NCI-H446 treated with DMSO at 0.1 percent for 48 hours (cell line): ENCODE results near the gene THAP7.
A peak's percentile ranks its signal among the peaks of the same experiment; 100 is the strongest.

Experiments used
- DNase-seq: peaks from one replicate; lab custom pipeline; 2025; lab: John Stamatoyannopoulos, UW

Gene THAP7

GRCh38 chr22:20993304-20994127 is 8.4 kb downstream of the THAP7 start:
- DNase-seq: no peak

GRCh38 chr22:20992456-20993303 is 9.2 kb downstream of the THAP7 start:
- no peak for DNase-seq

GRCh38 chr22:20992056-20992442 is 9.9 kb downstream of the THAP7 start:
- no peak for DNase-seq

- DNase-seq: no peak
Observed at GRCh38 chr22:20991252-20992055, 10.5 kb downstream of the THAP7 start.

DNA sequence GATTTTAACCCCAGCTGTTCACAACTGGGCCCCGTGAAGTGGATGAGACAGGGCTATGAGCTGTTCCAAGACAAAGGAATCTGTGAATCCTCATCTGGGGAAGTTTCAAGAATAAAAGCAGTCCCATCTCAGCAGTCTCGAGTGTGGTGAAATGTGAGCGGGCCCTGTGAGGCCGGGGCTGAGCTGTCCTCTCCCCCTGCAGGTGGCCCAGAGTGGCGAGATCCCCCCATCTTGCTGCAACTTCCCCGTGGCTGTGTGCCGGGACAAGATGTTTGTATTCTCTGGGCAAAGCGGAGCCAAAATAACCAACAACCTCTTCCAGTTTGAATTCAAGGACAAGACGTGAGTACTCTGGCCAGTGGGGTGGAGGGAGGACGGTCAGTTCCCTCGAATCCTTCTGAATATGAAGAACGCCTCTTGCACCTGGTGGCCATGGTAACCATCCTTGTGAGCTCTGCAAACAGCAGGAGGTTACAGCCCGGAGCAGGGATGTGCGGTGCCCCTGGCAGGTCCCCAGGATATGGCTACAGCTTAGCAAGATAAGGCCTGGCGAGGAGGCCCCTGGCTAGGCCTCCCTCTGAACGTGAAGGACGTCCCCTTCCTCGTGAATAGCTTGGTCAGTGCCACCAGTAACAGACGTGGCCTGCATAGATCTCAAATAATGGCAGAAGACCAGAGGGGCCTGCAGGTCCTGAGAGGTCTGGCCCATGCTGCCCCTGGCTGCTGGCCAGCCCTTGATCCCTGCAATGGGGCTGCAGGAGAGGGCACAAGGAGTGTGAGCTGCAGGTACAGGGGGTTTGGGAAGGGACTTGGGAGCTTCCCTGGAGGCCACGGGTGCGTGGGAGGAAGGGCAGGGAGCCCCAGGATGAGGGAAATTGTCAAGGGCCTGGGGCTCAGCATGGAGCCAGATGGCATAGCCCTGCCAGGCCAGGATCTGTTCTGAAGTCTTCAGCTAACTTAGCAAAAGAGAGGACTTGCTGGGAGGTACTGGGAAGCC is 11.4 kb downstream of the THAP7 start:
- DNase-seq: no peak

- DNase-seq: no peak
Observed at GRCh38 chr22:20989323-20990138, 12.4 kb downstream of the THAP7 start.

DNA sequence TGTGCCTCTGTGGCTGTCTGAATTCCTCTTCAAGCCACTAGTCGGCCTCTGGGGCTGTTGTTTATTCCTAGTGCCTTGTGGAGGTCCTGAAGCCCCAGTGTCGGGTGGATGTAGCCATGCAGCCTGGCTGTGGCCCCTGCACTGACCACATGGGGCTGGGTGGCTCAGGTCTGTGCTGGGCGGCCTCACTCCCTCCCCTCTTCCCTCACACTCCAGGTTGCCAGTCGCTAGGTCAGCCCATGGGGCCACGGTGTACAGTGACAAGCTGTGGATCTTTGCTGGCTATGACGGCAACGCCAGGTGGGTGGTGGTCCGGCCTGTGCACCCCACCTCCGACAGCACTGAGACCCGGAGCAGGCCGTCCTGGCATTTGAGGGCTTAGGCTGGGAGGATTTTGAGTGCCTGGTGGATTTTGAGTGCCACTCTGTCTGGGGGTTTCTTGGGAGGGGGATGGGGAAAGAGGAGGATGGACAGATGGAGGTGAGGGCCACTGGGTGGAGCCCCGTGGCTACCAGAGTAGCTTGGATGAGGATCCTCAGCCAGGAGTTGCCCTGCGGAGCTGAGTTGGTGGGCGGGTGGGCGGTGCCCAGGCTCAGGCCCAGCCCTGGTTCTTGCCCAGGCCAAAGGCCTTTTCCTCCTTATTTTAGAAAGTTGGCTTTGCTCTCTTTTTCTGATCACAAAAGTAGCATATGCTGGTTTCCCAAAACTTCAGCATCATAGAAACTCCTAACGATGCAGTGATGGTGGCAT is 13.2 kb downstream of the THAP7 start:
- DNase-seq: no peak

- DNase-seq: no peak
Observed at GRCh38 chr22:20987375-20987774, 14.5 kb downstream of the THAP7 start.

GRCh38 chr22:20986365-20986764 is 15.6 kb downstream of the THAP7 start:
- DNase-seq: no peak

DNA sequence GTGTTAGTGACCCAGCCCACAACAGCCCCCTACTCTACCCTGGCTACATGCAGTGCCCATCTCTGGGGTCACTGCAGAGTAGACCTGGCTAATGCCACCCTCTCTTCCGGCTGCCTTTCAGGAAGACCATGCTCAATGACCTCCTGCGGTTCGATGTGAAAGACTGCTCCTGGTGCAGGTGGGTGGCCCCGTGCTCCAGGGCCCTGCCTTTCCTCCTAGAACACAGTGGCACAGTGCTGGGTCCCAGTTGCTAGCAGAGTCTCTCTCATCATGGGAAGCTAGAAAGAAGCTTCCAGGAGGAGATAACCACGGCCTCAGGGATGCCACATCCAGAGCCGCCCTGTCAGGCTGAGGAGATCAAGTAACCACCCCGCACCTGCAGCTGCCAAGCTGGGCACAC is 16.2 kb downstream of the THAP7 start:
- no peak for DNase-seq

DNA sequence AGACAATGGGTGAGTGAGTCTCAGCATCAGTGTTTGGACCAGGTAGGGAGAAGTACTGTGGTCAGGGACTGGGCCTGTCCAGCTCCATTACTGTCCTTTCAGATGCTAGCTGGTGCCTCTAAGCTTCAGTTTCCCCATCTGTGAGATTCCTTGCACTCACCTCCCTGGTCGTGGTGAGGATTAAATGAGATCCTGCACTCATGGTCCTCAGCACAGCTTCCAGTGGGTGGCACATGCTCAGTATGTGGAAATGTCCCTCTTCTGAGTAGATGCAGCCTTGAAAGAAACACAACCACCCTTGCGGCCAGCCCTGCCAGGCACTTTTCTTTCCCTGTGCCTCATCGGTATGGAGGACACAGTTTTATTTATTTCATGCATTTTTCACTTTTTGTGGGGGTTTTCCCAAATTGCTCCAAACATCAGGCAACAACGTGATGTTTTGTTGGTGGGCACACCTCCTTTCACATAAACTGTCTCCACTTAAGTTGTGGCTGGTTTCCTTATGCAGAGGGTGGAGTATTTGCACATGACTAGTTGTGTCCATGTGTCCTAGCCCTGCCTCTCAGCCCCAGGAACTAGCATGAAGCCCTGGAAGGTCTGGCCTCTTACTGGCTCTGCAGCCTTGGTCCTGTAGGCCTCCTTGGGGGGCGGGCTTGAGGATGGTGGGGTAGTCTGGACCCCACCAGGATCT is 18.7 kb downstream of the THAP7 start:
- DNase-seq: no peak

GRCh38 chr22:20982563-20982882 is 19.4 kb downstream of the THAP7 start:
- DNase-seq: no peak

DNA sequence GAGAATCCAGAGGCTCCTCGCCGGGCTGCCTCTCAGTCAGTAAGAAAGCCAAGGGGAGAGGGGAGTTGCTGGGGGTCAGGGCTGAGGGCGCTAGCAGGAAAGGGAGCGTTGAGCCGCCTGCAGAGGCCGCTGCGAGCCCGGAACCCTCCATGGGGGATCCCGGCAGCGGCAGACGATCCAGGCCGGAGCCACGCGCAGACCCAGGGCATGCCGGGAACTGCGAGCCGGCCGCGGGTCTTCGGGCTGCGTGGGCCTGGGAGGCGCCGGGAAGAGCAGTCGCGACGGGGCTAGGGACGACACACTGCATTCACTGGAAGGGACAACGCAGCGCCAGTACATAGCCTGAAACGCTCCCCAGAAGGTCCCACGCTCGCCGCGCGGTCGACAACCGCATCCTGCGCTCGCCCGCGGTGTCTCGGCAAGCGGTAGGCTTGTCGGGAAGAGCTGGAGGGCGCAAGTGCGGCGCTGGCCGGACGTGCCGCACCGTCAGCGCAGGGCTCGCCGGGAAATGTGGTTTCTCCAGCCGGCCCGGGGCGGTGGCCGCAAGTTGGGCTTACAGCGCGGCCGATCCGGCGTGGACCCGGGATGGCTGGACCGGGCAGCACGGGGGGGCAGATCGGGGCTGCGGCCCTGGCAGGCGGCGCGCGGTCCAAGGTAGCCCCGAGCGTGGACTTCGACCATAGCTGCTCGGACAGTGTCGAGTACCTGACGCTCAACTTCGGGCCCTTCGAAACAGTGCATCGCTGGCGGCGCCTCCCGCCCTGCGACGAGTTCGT is 19.9 kb downstream of the THAP7 start, which contains the start of gene LZTR1:
Gene LZTR1 (plus strand): TSS at position 511 of the 776 bp plus-strand sequence. CDS start 75 bp downstream, at position 586.
- peak; percentile 61 for DNase-seq

- DNase-seq: no peak
Observed at GRCh38 chr22:20980938-20981722, 20.8 kb downstream of the THAP7 start.

DNA sequence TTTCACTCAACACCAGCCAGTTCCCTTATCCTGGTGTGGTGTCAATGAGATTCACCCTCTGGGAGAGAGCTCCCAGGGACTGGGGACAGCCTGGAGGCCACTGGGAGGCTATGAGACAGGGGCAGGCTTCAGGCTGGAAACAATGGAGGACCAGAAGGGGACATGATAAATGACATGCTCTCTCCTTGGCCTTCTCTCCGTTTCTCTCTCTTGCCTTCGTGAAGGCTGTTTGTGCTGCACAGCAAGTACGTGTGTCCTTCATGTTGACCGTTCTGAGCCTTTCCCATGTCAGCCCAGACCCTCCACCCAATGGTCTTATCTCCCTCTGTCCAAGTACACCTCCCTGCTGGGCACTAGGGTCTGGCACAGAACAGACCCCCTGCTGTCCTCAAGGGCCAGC is 21.4 kb downstream of the THAP7 start:
- DNase-seq: no peak

DNA sequence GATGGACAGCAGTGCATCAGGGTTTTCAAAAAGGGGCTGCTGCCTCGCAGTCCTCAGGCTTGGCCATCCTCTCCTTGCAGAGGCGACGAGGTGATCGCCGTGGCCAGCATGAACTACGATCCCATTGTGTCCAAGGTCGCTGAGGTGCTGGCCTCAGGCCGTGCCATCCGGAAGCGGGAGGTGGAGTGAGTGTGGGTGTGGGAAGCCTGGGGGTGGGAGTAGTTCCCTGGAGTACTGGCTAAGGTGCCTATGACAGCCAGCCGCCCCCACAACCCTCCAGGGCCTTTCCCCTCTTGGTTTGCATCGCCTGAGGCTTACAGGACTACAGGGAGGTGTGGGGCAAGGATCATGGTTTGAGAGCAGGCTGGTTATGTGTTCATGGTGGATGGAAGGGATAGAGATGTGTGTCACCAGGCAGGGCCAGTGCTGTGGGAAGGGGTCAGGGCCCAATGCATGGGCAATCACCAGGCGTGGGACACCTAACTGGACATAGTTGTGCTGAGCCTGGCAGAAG is 21.9 kb downstream of the THAP7 start:
- DNase-seq: no peak

- DNase-seq: no peak
Observed at GRCh38 chr22:20979243-20979809, 22.6 kb downstream of the THAP7 start.
